H1 (cell line): ENCODE data around the gene SHISA6. TPM values are rescaled to one million over a fixed set of nuclear protein-coding genes. Genes with fewer than 3 reads are reported as not detected.

ENCODE experiments used
- CTCF ChIA-PET: fragments of 300-600 bp; sonication (Branson Sonifier 250); formaldehyde crosslinking; loops from one replicate; lab custom pipeline; 2021; ENCODE audit not compliant: partially characterized antibody; lab: Charles Lee
- POLR2A ChIA-PET: fragments of 300-600 bp; sonication (Branson Sonifier 250); formaldehyde crosslinking; loops from one replicate; lab custom pipeline; 2021; ENCODE audit warnings: inconsistent platforms; ENCODE audit not compliant: partially characterized antibody; lab: Charles Lee
- DNase-seq, 2 experiments: peaks; one replicate each; pipeline versions ENCODE4 v3.0.0 to v3.0.0-alpha.2; 2010 to 2022; ENCODE audit warnings: low spot score in 2 of 2, low read depth in 1 of 2, mixed read lengths in 1 of 2
- FAIRE-seq: peaks from 2 replicates; lab custom pipeline; 2011; peaks lifted over from hg19 to GRCh38; lab: Jason Lieb, UNC
- H2AFZ ChIP-seq: 2 replicates; pipeline ENCODE4 v1.8.1; 2012; ENCODE audit warnings: low read length, inconsistent platforms
- H2AK5ac ChIP-seq: 2 replicates; pipeline ENCODE4 v1.6.1; 2013; ENCODE audit warnings: low read depth, low read length
- H2BK120ac ChIP-seq: replicated peaks from 2 replicates; pipeline ENCODE3; 2013; ENCODE audit warnings: low read depth, low read length, inconsistent platforms
- H2BK12ac ChIP-seq: 2 replicates; pipeline ENCODE4 v1.6.1; 2013; ENCODE audit warnings: low read depth, low read length
- H2BK15ac ChIP-seq: 2 replicates; pipeline ENCODE4 v1.6.1; 2013; ENCODE audit warnings: low read length
- H2BK20ac ChIP-seq: 2 replicates; pipeline ENCODE4 v1.6.1; 2013; ENCODE audit warnings: low read length
- H2BK5ac ChIP-seq: 2 replicates; pipeline ENCODE4 v1.6.1; 2013; ENCODE audit warnings: low read depth, low read length
- H3K14ac ChIP-seq: 2 replicates; pipeline ENCODE4 v1.6.1; 2013; ENCODE audit warnings: inconsistent platforms; ENCODE audit not compliant: insufficient read length
- H3K18ac ChIP-seq: 2 replicates; pipeline ENCODE4 v1.6.1; 2013; ENCODE audit warnings: low read length; ENCODE audit errors: extremely low read depth
- H3K23ac ChIP-seq: 2 replicates; pipeline ENCODE4 v1.6.1; 2013; ENCODE audit warnings: inconsistent platforms; ENCODE audit not compliant: insufficient read length
- H3K23me2 ChIP-seq: 2 replicates; pipeline ENCODE4 v1.6.1; 2013; ENCODE audit warnings: low read depth, low read length
- H3K27ac ChIP-seq: 2 replicates; pipeline ENCODE4 v1.6.1; 2011; ENCODE audit warnings: low read depth, low read length, inconsistent platforms
- H3K27me3 ChIP-seq, 4 experiments: replicated peaks in 1 of 4; 1 replicate in 1 of 4; 2 replicates in 3 of 4; pipeline versions ENCODE4 v1.6.1 to v1.8.1; 2011 to 2013; ENCODE audit warnings: low read length in 3 of 4, mild to moderate bottlenecking in 3 of 4, inconsistent platforms in 2 of 4, mixed read lengths in 2 of 4, moderate library complexity in 1 of 4; ENCODE audit not compliant: control insufficient read depth in 3 of 4, insufficient read depth in 3 of 4; ENCODE audit errors: extremely low read depth in 1 of 4
- H3K36me3 ChIP-seq, 4 experiments: 2 replicates each; pipeline versions ENCODE4 v1.6.1 to v1.8.1; 2011 to 2013; ENCODE audit warnings: mild to moderate bottlenecking in 4 of 4, low read length in 3 of 4, moderate library complexity in 2 of 4, control low read depth in 1 of 4, inconsistent platforms in 1 of 4; ENCODE audit not compliant: insufficient read depth in 4 of 4, control insufficient read depth in 2 of 4
- H3K4ac ChIP-seq: replicated peaks from 2 replicates; pipeline ENCODE3; 2013; ENCODE audit warnings: low read length, low read depth, mixed read lengths, inconsistent platforms; ENCODE audit not compliant: insufficient read length
- H3K4me1 ChIP-seq, 4 experiments: replicated peaks in 1 of 4; 1 replicate in 1 of 4; 2 replicates in 3 of 4; pipeline versions ENCODE4 v1.6.1 to v1.8.1; 2011 to 2013; ENCODE audit warnings: low read length in 3 of 4, inconsistent platforms in 2 of 4, mixed read lengths in 1 of 4; ENCODE audit not compliant: insufficient read depth in 4 of 4, control insufficient read depth in 3 of 4
- H3K4me2 ChIP-seq, 2 experiments: 2 replicates each; pipeline versions ENCODE4 v1.6.1 to v1.8.1; 2011 to 2013; ENCODE audit warnings: low read depth in 2 of 2, low read length in 2 of 2, control low read depth in 1 of 2, inconsistent platforms in 1 of 2, mild to moderate bottlenecking in 1 of 2; ENCODE audit not compliant: insufficient read depth in 1 of 2
- H3K4me3 ChIP-seq, 4 experiments: fragments of 200-600, 300-600 bp in 1 of 4; sonication (generic), shearing (Covaris generic), sonication (Bioruptor Twin) in 1 of 4; 2 replicates each; pipeline versions ENCODE4 v1.5.1 to v1.8.1; 2011 to 2016; ENCODE audit warnings: low read length in 4 of 4, low read depth in 3 of 4, control low read depth in 2 of 4, inconsistent platforms in 2 of 4, mild to moderate bottlenecking in 2 of 4, mixed read lengths in 1 of 4, moderate library complexity in 1 of 4; ENCODE audit not compliant: insufficient read depth in 2 of 4; ENCODE audit errors: extremely low read depth in 1 of 4
- H3K56ac ChIP-seq: replicated peaks from 2 replicates; pipeline ENCODE3; 2013; ENCODE audit warnings: low read depth, mild to moderate bottlenecking, mixed read lengths, low read length, inconsistent platforms; ENCODE audit not compliant: insufficient read length
- H3K79me1 ChIP-seq: 2 replicates; pipeline ENCODE4 v1.6.1; 2013; ENCODE audit warnings: low read depth, low read length, control low read depth
- H3K79me2 ChIP-seq, 2 experiments: 2 replicates each; pipeline versions ENCODE4 v1.6.1 to v1.8.1; 2012 to 2013; ENCODE audit warnings: low read length in 2 of 2, mild to moderate bottlenecking in 2 of 2, inconsistent platforms in 1 of 2; ENCODE audit not compliant: insufficient read depth in 2 of 2, control insufficient read depth in 1 of 2
- H3K9ac ChIP-seq, 4 experiments: replicated peaks in 1 of 4; 1 replicate in 1 of 4; 2 replicates in 3 of 4; pipeline versions ENCODE4 v1.6.1 to v1.8.1; 2011 to 2013; ENCODE audit warnings: low read depth in 3 of 4, low read length in 3 of 4, control low read depth in 2 of 4, mild to moderate bottlenecking in 2 of 4, moderate library complexity in 2 of 4, inconsistent platforms in 1 of 4; ENCODE audit errors: extremely low read depth in 1 of 4
- H3K9me3 ChIP-seq, 2 experiments: 2 replicates each; pipeline versions ENCODE4 v1.6.1 to v1.8.1; 2012 to 2013; ENCODE audit warnings: mild to moderate bottlenecking in 2 of 2, moderate library complexity in 2 of 2, control low read depth in 1 of 2, inconsistent platforms in 1 of 2, low read depth in 1 of 2, low read length in 1 of 2, mixed read lengths in 1 of 2; ENCODE audit not compliant: insufficient read depth in 2 of 2
- H4K20me1 ChIP-seq, 2 experiments: replicated peaks in 1 of 2; 2 replicates each; pipeline versions ENCODE3 to v1.8.1; 2011 to 2013; ENCODE audit warnings: inconsistent platforms in 2 of 2, low read length in 2 of 2, mild to moderate bottlenecking in 1 of 2; ENCODE audit not compliant: insufficient read depth in 2 of 2, control insufficient read depth in 1 of 2
- H4K5ac ChIP-seq: 2 replicates; pipeline ENCODE4 v1.6.1; 2013; ENCODE audit warnings: low read length, low read depth, mixed read lengths, inconsistent platforms; ENCODE audit not compliant: insufficient read length
- H4K8ac ChIP-seq: 2 replicates; pipeline ENCODE4 v1.8.0; 2013; ENCODE audit warnings: mild to moderate bottlenecking, moderate library complexity, low read length, inconsistent platforms; ENCODE audit not compliant: insufficient read depth; ENCODE audit errors: extremely low read depth
- H4K91ac ChIP-seq: replicated peaks from 2 replicates; pipeline ENCODE3; 2013; ENCODE audit warnings: low read length, mixed read lengths, inconsistent platforms; ENCODE audit not compliant: insufficient read length
- HDAC2 ChIP-seq, 2 experiments: fragments of 300-600 bp in 1 of 2; sonication (generic) in 1 of 2; IDR thresholded peaks; 2 replicates each; pipeline ENCODE4 v1.6.1; 2011 to 2012; ENCODE audit warnings: low read depth in 2 of 2, low read length in 2 of 2, mild to moderate bottlenecking in 2 of 2, moderate library complexity in 2 of 2, borderline replicate concordance in 1 of 2, inconsistent platforms in 1 of 2
- HDAC6 ChIP-seq: IDR thresholded peaks from one replicate; pipeline ENCODE4 v1.7.1; 2012; ENCODE audit warnings: low read depth, mild to moderate bottlenecking, inconsistent platforms, low read length, moderate library complexity
- NANOG ChIP-seq: IDR thresholded peaks from 2 replicates; pipeline ENCODE4 v1.6.1; 2011; ENCODE audit warnings: low read length, low read depth, mild to moderate bottlenecking, inconsistent platforms; ENCODE audit not compliant: insufficient read depth, poor library complexity, severe bottlenecking
- PHF8 ChIP-seq: fragments of 200-600 bp; sonication (generic); conservative IDR thresholded peaks from 2 replicates; pipeline ENCODE4 v1.7.1; 2012; ENCODE audit warnings: low read depth, mild to moderate bottlenecking, inconsistent platforms, low read length, moderate library complexity
- RFX5 ChIP-seq: IDR thresholded peaks from 2 replicates; pipeline ENCODE4 v1.6.1; 2011; ENCODE audit warnings: low read depth, low read length, improper control_type of control experiment, borderline replicate concordance
- RXRA ChIP-seq: IDR thresholded peaks from 2 replicates; pipeline ENCODE4 v1.6.1; 2011; ENCODE audit warnings: low read depth, mild to moderate bottlenecking, low read length, moderate library complexity; ENCODE audit not compliant: insufficient read depth
- TBP ChIP-seq: IDR thresholded peaks from 2 replicates; pipeline ENCODE4 v1.6.1; 2011; ENCODE audit warnings: low read depth, low read length, improper control_type of control experiment
- YY1 ChIP-seq: IDR thresholded peaks from 2 replicates; pipeline ENCODE4 v1.6.1; 2011; ENCODE audit warnings: low read depth, mild to moderate bottlenecking, low read length
- polyA plus RNA-seq, 7 experiments: library from polyadenylated mRNA; depleted of rRNA in 3 of 7; stranded (reverse) in 5 of 7; unstranded in 2 of 7; fragments of >200 nt in 5 of 7; fragments of 200-250 nt in 2 of 7; gene quantifications; 1 replicate in 5 of 7; 2 replicates in 1 of 7; 4 replicates in 1 of 7; pipeline versions ENCODE4 v1.2.1 to v1.2.3, GENCODE V29; 2011 to 2013; ENCODE audit warnings: missing spikeins in 2 of 7, mixed read lengths in 2 of 7
- total RNA-seq: library from RNA; stranded (reverse); fragmentation: NEBNext Ultra II Directional; extraction: Animal tissue kit (Norgen Biotek cat#: 25700); gene quantifications from 2 replicates; pipeline ENCODE4 v1.2.1, GENCODE V29; 2021

The SHISA6 gene
- total and polyA plus RNA-seq, 2 of the 8 experiments (the other 6 are each of a cell fraction or from before 2014, with no cell fraction given) = 2.9 to 4.8 TPM

GRCh38 chr17:11309850-11310249 lies 68.8 kb downstream of the SHISA6 start:
- FAIRE-seq = no peak
- no peak overlapping the region for H4K8ac ChIP-seq
- no peak overlapping the region for H3K56ac ChIP-seq
- H3K18ac ChIP-seq = no peak overlapping the region
- H2BK12ac ChIP-seq = no peak overlapping the region
- no peak overlapping the region for H3K4ac ChIP-seq
- no peak overlapping the region for H4K5ac ChIP-seq
- no peak for DNase-seq
- H3K4me1 ChIP-seq = peaks cover 2 to 8% (median 4%) of the 10 kb centered on the region in 4 experiments; a peak in 4 of 7 replicates
- H3K27me3 ChIP-seq = no peaks in the 10 kb centered on the region
- H2AFZ ChIP-seq = no peak overlapping the region
- no peak overlapping the region for H3K14ac ChIP-seq
- H2BK15ac ChIP-seq = no peak overlapping the region
- H2AK5ac ChIP-seq = no peak overlapping the region
- ChIA-PET CTCF (interaction anchor here (0.7 to 1.9 kb wide), 3 partner anchors 12 to 433 kb away, joined by 3 to 13 read pairs (median 3); no protein-coding TSS in a partner anchor), POLR2A (interaction anchor here (0.6 kb wide), 2 partner anchors 28 to 577 kb away, joined by 3 read pairs; no protein-coding TSS in a partner anchor)
- no peak overlapping the region for H3K4me3 ChIP-seq
- H2BK20ac ChIP-seq = no peak overlapping the region
- no peaks in the 10 kb centered on the region for H3K9me3 ChIP-seq
- H2BK5ac ChIP-seq = no peak overlapping the region
- H3K79me2 ChIP-seq = no peaks in the 10 kb centered on the region
- H4K20me1 ChIP-seq = no peaks in the 10 kb centered on the region
- H3K23me2 ChIP-seq = no peaks in the 10 kb centered on the region
- no peak overlapping the region for H3K4me2 ChIP-seq
- H3K79me1 ChIP-seq = no peaks in the 10 kb centered on the region
- H3K23ac ChIP-seq = no peak overlapping the region
- no peaks in the 10 kb centered on the region for H3K36me3 ChIP-seq
- H3K27ac ChIP-seq = no peak overlapping the region
- H2BK120ac ChIP-seq = no peak overlapping the region
- H3K9ac ChIP-seq = no peak overlapping the region
- no peak overlapping the region for H4K91ac ChIP-seq
- TF ChIP-seq HDAC6 (no peak), HDAC2 (IDR thresholded peaks at IDR 0.05; ENCODE audit: borderline replicate concordance in 1 of 2, low read depth in 2 of 2, low read length in 2 of 2) (no peak), YY1 (no peak), RXRA (no peak), TBP (no peak), NANOG (no peak), RFX5 (no peak), PHF8 (no peak)
